Measurements from ENCODE around the gene PHACTR4. TPM values are rescaled to one million over a fixed set of nuclear protein-coding genes. Genes with fewer than 3 reads are reported as not detected.
A peak's percentile ranks its signal among the peaks of the same experiment; 100 is the strongest.
"Not testable (repeated sequence)": the region's sequence is repeated elsewhere in the genome, so short reads cannot be mapped to it uniquely, and the experiment has no call there.

The PHACTR4 gene
- total RNA-seq, 6 donors from 2014 or later: 28.8 to 38.7 (median 33.9) TPM

DNA sequence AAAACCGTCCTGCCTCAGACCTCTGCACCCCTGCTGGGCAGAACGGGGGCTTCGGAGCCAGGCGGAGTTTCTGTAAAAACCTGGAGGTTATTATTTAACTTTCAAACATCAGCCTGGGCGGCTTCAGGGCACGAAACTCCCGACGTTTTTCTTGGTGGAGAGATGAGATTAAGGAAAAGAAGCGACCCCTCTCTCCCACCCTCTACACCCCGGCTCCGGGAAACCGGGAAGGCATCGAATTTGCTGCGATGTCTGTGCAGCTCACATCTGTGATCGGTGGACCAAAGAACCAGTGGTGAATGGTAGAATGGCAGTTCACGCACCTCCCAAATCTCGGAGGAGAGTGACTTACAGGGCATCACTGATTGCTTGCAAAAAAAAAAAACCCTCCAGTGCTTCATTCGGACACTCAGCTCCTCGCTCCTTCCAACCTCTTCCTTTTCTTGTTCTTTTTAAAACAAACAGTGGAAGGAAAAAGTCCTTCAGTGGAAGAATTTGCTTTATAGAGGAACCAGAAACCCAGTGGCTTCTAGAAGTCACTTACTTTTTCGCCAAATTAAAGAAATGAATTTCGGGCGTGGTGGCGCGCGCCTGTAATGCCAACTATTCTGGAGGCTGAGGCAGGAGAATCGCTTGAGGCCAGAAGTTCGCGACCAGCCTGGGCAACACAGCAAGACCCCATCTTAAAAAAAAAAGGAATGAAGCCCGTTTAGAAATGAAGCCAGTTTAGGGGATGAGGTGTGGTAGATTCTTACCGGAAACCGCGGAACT is 884 bp downstream of the PHACTR4 start:
- no peaks in the 10 kb centered on the region for H3K9me3 ChIP-seq
- H3K4me1 ChIP-seq: peaks cover 12 to 26% (median 17%) of the 10 kb centered on the region in 4 donors
- H3K27ac ChIP-seq: peak overlapping the region; percentile 88 to 95 (median 92)
- DNase-seq (no peak), ATAC-seq (ENCODE audit: low FRiP score in 2 of 2) (peak in 1 of 2 donors; percentile 64)
- TF ChIP-seq POLR2AphosphoS5 (IDR thresholded peaks at IDR 0.05) (no peak), CTCF (IDR thresholded peaks at IDR 0.05) (peak in 1 of 6 experiments; percentile 33)
- H3K27me3 ChIP-seq: no peaks in the 10 kb centered on the region
- WGBS, 2 donors: 32 to 33% methylated on average over 32 of the region's 32 CpGs
- no peaks in the 10 kb centered on the region for H3K36me3 ChIP-seq
- peak overlapping the region; percentile 71 to 88 (median 73) for H3K4me3 ChIP-seq

DNA sequence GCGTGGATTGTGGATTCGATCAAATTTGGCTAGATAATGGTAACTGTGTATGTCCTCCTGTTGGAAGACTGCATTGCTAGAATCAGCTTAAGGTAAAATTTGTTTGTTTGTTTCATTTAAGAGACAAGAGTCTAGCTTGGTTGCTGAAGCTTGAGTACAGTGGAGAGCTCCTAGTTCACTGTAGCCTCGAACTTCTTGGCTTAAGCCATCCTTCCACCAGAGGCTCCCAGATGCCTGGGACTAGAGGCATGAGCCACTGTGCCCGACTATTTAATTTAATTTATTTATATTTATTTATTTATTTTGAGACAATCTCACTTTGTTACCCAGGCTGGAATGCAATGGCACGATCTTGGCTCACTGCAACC is 1.5 kb downstream of the PHACTR4 start:
- DNase-seq (no peak), ATAC-seq (ENCODE audit: low FRiP score in 2 of 2) (no peak)
- H3K27me3 ChIP-seq: no peaks in the 10 kb centered on the region
- 83 to 88% methylated on average over 5 of the region's 5 CpGs for WGBS, 2 donors
- H3K27ac ChIP-seq: no peak overlapping the region
- TF ChIP-seq CTCF (IDR thresholded peaks at IDR 0.05) (no peak), POLR2AphosphoS5 (IDR thresholded peaks at IDR 0.05) (no peak), POLR2A (IDR thresholded peaks at IDR 0.05) (no peak), EP300 (IDR thresholded peaks at IDR 0.05) (no peak)
- H3K9me3 ChIP-seq: no peaks in the 10 kb centered on the region
- peaks cover 12 to 26% (median 17%) of the 10 kb centered on the region in 4 donors for H3K4me1 ChIP-seq
- H3K36me3 ChIP-seq: no peaks in the 10 kb centered on the region
- peak overlapping the region in 2 of 4 donors; percentile 71 to 88 for H3K4me3 ChIP-seq

DNA sequence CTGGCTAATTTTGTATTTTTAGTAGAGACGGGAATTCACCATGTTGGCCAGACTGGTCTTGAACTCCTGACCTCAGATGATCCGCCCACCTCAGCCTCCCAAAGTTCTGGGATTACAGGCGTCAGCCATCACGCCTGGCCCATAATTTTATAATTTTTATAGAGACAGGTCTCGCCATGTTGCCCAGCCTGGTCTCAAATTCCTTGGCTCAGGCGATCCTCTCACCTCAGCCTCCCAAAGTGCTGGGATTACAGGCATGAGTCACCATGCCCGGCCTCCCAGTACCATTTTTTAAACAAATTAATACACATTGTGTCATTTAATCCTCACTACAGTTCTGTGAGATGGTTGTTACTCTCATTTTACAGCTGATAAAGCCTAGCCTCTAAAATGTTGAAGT is 3.9 kb downstream of the PHACTR4 start:
- ATAC-seq (ENCODE audit: low FRiP score in 2 of 2); H3K27me3 ChIP-seq; H3K27ac ChIP-seq; H3K36me3 ChIP-seq; H3K9me3 ChIP-seq; H3K4me3 ChIP-seq; DNase-seq: not testable (repeated sequence)
- peaks cover 12 to 26% (median 17%) of the 10 kb centered on the region in 4 donors for H3K4me1 ChIP-seq
- WGBS, 2 donors: 92% methylated on average over 7 of the region's 7 CpGs

- Histone ChIP-seq H3K27me3 (no peaks in the 10 kb centered on the region), H3K4me3 (no peak overlapping the region), H3K9me3 (no peaks in the 10 kb centered on the region), H3K36me3 (no peaks in the 10 kb centered on the region), H3K4me1 (peaks cover 7 to 22% (median 17%) of the 10 kb centered on the region in 4 donors), H3K27ac (no peak overlapping the region)
- ATAC-seq (ENCODE audit: low FRiP score in 2 of 2) (no peak), DNase-seq (no peak)
- TF ChIP-seq POLR2AphosphoS5 (IDR thresholded peaks at IDR 0.05) (no peak), CTCF (IDR thresholded peaks at IDR 0.05) (no peak), POLR2A (IDR thresholded peaks at IDR 0.05) (no peak), EP300 (IDR thresholded peaks at IDR 0.05) (no peak)
- 87 to 90% methylated on average over 2 of the region's 2 CpGs for WGBS, 2 donors
Observed at GRCh38 chr1:28374297-28374696, 4.8 kb downstream of the PHACTR4 start.

GRCh38 chr1:28375598-28375997 is 6.1 kb downstream of the PHACTR4 start:
- not testable (repeated sequence) for H3K27ac ChIP-seq; H3K36me3 ChIP-seq; ATAC-seq (ENCODE audit: low FRiP score in 2 of 2); H3K27me3 ChIP-seq; H3K4me3 ChIP-seq; H3K9me3 ChIP-seq; DNase-seq
- 92% methylated on average over 11 of the region's 11 CpGs for WGBS, 2 donors
- H3K4me1 ChIP-seq: peaks cover 6 to 20% (median 14%) of the 10 kb centered on the region in 4 donors

DNA sequence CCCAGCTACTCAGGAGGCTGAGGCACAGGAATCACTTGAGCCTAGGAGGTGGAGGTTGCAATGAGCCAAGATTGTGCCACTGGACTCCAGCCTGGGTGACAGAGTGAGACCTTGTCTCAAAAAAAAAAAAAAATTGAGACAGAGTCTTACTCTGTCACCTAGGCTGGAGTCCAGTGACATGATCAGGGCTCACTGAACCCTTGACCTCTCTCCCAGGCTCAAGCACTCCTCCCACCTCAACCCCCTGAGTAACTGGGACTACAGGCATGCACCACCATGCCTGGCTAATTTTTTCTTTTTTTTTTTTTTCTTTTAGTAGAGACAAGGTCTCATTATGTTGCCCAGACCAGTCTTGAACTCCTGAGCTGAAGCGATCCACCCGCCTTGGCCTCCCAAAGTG is 6.7 kb downstream of the PHACTR4 start:
- 98 to 100% methylated on average over 2 of the region's 2 CpGs for WGBS, 2 donors
- H3K36me3 ChIP-seq; ATAC-seq (ENCODE audit: low FRiP score in 2 of 2); H3K9me3 ChIP-seq; DNase-seq; H3K4me3 ChIP-seq; H3K27ac ChIP-seq; H3K27me3 ChIP-seq: not testable (repeated sequence)
- H3K4me1 ChIP-seq: peaks cover 0 to 14% (median 8%) of the 10 kb centered on the region in 4 donors
